NCI-H2107 treated with DMSO at 0.1 percent for 48 hours (cell line): ENCODE measurements around the gene NT5C2.
"Not testable (repeated sequence)": the region's sequence is repeated elsewhere in the genome, so short reads cannot be mapped to it uniquely, and the experiment has no call there.

Experiments used
- DNase-seq: peaks from one replicate; lab custom pipeline; 2025; ENCODE audit not compliant: unreplicated experiment; lab: John Stamatoyannopoulos, UW

Gene NT5C2

DNA sequence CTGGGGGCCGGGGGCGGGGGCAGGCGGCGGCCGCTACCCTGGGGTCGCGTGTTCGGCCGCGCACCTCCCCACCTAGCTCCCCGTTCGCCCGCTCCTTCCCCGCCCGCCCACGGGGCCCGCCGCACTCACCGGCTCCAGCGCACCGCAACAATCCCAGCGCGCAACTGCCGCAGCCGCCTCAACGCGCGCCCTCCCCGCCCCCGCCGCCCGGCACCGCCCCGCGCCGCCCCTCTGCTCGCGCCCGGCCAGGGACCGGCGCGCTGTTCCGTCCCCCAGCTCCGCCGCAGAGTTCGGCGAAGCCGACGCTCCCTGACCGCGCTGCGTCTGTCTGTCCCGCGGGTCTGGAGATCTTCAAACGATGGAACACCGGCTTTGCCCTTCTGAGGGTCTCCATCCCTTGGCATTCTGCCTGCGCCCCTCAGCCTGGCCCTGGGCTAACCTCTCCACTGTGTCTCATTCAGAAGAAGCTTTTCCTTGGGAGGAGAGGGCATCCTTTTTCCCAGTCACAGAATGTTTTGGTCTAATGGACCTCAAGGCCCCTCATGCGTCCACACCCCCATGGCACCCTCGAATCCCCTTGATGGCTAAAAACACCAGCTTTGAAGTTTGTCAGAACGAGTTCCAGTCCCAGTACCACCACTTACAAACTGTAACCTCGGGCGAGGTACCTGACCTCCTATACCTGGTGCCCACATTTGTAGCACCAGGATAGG lies at the start of gene NT5C2:
NT5C2 (minus strand) TSS at position 166 of the 713 bp plus-strand sequence. CDS start 18,314 bp downstream, outside the sequence.
- DNase-seq = no peak

DNA sequence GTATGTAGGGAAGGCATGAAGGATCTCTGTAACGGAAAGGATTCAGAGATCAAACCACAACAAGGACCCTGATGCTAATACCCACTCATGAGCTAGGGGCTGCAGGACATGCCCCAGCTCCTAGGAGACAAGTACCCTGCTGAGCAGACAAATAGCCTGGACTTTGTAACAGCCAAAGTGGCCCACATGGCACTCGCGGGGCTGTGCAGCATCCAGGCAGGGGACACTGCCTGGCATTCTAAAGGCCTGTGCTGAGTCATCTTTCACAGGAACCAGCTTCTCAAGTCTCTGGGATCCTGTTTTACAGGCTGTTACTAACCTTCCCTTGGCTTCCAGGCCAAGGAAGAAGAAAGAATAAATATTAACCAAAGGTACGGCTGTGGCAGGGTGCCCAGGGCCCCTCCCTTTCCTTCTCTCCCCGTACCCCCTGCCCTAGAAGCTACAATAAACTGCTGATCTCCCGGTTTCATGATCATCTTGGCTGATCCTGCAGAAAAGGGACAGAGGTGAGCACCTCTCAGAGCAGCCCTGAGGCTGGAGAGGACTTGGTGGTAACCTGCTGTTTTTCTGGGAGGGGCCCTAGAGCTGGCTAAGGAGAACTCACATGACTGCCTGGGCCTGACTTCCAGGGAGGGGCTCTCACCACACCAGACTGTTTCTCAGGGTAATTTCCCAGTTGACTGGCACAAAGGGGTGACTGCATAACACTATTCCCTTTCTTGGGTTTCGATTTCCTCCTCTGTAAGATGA lies 48.4 kb upstream of the NT5C2 start:
- DNase-seq = no peak

DNA sequence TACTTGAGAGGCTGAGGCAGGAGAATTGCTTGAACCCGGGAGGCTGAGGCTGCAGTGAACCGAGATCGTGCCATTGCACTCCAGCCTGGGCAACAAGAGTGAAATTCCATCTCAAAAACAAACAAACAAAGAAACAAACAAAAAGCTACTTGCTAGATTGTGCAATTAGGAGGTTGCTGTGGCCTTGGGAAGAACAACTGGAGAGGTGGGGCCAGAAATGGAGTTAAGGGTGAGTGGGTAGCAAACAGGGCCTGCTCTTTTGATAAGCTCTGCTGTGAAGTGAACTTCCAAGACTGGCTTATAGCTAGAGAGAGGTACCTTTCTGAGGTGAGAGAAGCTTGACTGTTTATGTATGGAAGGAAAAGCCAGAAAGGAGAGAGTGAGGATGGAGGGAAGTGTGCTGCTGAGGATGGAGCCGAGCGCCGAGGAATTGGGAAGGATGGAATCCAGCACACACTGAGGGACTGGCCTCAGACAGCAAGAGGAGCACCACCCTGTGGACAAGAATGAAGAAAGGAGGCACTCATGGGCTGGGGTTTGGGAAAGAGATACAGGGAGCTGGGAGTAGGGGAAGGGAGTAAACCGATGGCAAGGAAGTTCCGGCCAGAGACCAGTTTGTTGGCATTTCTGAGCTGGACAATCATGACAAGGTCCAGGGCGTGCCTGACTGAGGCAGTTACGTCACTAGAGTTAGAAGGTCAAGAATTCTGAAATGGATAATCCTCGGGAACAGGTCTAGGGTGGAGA lies 45.6 kb upstream of the NT5C2 start:
- DNase-seq = no peak

DNA sequence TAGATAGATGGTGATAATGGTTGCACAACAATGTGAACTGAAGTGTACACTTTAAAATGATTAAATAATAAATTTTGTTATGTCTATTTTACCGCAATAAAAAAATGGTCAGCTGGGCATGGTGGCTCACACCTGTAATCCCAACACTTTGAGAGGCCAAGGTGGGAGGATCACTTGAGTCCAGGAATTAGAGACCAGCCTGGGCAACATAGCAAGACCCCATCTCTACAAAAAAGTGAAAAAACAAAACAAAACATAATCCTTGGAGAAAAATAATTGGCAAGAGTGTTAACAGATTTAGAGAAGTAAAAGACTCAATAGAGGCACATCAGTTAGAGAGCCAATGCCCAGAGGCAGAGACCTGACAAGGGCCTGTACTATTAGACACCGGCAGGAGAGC lies 42.7 kb upstream of the NT5C2 start:
- DNase-seq = no peak

DNA sequence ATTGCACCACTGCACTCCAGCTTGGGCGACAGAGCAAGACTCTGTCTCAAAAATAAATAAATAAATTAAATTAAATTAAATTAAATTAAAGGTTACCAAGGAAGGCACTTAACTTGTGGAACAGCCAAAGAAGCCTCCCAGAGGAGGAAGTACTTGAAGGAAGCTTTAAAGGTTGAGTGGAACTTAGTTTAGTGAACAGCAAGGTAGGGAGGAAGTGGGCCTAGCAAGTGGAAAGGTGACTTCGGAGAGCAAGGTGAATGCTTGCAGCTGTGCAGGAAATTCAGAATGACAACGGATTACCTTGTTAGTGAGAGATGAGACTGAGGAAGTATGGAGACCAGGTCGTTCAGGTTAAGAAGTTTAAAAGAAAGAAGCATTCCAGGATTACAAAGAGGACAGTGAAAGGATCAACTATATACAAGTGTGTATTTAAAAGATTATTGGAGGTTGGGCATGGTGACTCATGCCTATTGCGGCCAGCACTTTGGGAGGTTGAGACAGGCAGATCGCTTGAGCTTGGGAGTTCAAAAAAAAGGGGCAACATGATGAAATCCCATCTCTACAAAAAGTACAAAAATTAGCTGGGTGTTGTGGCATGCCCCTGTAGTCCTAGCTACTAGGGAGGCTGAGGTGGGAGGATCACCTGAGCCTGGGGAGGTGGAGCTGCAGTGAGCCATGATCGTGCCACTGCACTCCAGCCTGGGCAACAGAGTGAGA lies 39.9 kb upstream of the NT5C2 start:
- DNase-seq = no peak

DNA sequence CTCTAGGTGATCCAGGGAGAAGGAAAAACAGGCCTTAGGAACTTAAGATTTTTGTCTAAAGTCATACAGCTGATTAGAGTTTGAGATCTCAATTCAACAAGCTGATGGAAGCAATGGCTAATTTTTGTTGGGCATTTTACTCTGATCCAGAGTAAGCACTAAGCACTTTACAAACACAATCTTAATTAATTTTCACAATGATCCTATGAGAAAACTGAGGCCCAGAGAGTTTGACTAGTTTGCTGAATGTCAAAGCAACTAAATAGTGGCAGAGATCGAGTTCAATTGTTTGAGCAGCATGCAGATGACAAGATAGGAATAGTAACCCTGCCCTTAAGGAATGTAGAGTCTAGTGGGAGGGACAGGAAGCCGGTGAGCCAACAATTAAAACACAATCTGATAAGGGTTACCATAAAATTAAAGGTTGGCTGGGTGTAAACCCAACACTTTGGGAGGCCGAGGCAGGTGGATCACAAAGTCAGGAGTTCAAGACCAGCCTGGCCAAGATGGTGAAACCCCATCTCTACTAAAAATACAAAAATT lies 39.1 kb upstream of the NT5C2 start:
- DNase-seq = no peak

DNA sequence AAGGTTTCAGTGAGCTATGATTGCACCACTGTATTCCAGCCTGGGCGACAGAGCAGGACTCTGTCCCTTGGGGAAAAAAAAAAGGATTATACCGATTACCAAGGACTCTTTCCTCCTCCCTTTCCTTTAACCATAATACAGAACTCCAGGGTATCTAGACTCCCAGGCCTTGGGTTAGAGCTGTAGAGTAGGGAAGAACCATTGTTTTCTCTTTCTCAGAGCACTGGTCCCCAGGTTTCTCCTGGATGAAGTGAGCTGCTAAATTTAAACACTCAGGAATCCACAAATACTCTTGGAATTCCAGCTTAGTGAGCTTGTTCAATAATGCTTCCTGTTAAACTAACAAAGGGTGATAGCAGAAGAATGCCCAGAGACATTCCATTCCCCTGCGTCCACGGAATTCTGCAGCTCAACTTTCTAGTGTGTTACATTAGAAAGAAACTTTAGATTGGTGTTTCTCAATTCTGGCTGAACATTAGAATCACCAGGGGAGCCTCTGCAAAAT lies 38.0 kb upstream of the NT5C2 start:
- no peak for DNase-seq

DNA sequence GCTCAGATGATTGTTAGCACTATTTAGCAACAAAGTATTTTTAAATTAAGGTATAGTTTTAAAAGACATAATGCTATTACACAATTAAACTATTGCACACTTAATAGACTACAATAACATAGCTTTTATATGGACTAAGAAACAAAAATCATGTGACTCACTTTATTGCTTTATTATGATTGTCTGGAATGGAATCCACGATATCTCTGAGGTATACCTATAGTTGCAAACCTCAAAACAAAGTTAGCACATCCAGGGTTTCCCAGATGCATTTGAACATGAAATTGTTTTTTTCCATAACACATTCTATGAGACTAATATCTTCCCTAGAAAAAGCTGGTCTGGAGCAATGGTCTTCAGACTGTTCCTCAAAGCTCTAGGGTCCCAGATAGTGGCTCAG lies 34.3 kb upstream of the NT5C2 start:
- no peak for DNase-seq

DNA sequence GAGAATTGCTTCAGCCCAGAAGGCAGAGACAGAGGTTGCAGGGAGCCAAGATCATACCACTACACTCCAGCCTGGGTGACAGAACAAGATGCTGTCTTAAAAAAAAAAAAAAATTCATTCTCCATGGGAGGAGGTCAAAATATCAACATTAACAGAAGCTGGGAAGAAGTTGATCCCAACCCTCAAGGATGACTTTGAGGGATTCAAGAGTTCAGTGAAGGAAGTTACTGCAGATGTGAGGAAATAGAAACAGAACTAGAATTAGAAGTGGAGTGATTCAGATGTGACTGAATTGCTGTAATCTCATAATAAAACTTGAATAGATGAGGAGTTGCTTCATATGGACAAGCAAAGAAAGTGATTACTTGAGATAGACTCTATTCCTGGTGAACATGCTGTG lies 32.9 kb upstream of the NT5C2 start:
- no peak for DNase-seq

DNA sequence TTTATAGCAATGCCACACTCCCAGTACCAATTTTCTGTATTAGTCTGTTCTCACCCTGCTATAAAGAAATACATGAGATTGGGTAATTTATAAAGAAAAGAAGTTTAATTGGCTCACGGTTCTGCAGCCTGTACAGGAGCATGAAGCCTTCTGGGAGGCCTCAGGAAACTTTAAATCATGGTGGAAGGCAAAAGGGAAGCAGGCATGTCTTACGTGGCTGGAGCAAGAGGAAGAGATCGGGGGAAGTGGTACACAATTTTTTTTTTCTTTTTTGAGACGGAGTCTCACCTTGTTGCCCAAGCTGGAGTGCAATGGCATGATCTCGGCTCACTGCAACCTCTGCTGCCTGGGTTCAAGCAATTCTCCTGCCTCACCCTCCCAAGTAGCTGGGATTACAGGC lies 31.6 kb upstream of the NT5C2 start:
- not testable (repeated sequence) for DNase-seq

DNA sequence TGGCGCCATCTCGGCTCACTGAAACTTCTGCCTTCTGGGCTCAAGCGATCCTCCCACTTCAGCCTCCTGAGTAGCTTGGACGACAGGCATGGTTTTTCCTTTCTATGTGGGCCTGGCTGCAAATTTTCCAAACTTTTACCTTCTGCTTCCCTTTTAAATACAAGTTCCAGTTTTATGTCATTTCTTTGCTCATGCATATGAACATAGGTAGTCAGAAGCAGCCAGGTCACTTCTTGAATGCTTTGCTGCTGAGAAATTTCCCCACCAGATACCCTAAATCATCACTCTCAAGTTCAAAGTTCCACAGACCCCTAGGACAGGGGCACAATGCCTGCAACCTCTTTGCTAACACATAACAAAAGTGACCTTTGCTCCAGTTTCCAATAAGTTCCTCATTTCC lies 31.1 kb upstream of the NT5C2 start:
- DNase-seq = no peak

DNA sequence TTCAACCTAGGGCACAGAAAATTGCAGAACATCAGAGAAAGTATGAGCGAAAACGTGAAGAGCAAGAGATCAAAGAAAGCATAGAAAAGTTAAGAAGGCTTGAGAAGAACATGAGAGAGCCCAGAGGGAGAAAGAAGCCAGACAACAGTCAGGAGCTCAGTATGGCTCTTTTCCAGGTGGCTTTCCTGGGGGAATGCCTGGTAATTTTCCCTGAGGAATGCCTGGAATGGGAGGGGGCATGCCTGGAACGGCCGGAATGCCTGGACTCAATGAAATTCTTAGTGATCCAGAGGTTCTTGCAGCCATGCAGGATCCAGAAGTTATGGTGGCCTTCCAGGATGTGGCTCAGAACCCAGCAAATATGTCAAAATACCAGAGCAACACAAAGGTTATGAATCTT lies 23.3 kb upstream of the NT5C2 start:
- DNase-seq = not testable (repeated sequence)

DNA sequence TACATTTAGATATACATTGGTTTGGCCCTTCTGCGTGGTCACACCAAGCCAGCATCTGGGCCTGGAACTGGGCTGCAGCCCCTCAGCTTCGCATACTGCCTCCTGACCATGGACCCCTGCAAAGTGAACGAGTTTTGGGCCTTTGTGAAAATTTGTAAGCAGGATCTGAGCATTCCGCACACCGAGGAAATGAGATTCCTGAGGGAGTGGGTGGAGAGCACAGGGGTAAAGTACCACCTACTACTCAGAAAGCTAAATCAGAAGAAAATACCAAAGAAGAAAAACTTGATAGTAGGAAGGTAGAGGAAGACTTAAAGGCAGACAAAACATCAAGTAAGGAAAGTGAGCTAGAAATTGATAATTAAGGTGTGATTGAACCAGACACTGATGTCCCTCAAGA lies 22.5 kb upstream of the NT5C2 start:
- DNase-seq = no peak

DNA sequence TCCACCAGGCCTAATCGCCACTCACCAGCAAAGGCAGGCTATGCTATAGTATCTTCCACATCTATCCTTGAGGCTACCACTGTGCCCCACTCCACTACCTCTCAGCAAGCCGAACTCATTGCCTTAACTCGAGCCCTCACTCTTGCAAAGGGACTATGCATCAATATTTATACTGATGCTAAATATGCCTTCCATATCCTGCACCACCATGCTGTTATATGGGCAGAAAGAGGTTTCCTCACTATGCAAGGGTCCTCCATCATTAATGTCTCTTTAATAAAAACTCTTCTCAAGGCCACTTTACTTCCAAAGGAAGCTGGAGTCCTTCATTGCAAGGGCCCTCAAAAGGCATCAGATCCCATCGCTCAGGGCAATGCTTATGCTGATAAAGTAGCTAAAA lies 17.2 kb upstream of the NT5C2 start:
- not testable (repeated sequence) for DNase-seq

DNA sequence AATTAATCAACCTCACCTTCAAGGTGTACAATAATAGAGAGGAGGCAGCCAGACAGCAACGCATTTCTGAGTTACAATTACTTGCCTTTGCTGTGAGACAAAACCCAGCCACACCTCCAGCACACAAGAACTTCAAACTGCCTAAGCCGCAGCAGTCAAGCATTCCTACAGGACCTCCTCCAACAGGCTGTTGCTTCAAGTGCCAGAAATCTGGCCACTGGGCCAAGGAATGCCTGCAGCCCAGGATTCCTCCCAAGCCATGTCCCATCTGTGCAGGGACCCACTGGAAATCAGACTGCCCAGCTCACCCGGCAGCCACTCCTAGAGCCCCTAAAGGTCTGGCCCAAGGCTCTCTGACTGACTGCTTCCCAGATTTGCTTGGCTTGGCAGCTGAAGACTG lies 14.6 kb upstream of the NT5C2 start:
- not testable (repeated sequence) for DNase-seq

DNA sequence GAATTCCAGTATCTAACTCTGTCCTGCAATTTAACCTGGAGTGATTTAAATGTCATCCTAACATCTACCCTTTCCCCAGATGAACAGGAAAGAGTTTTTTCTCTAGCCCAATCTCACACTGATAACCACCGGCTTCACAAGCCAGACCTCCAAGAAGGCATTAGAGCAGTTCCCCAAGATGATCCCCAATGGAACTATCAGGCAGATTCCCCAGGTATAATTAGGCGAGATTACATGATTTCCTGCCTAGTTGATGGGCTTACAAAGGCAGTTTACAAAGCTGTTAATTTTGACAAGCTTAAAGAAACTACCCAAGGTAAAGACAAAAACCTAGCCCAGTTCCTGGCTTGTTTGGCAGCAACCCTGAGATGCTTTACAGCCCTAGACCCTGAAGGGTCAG lies 14.1 kb upstream of the NT5C2 start:
- DNase-seq = no peak

DNA sequence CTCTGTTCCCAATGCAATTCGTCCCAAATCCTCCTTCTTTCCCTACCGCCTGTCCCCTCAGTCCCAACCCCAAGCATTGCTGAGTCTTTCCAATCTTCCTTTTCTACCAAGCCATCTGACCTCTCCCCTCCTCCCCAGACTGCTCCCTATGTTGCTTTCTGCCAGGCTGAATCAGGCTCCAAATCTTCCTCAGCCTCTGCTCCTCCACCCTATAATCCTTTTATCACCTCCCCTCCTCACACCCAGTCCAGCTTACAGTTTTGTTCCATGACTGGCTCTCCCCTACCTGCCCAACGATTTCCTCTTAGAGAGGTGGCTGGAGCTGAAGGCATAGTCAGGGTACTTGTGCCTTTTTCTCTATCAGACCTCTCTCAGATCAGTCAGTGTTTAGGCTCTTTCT lies 13.6 kb upstream of the NT5C2 start:
- DNase-seq = not testable (repeated sequence)

DNA sequence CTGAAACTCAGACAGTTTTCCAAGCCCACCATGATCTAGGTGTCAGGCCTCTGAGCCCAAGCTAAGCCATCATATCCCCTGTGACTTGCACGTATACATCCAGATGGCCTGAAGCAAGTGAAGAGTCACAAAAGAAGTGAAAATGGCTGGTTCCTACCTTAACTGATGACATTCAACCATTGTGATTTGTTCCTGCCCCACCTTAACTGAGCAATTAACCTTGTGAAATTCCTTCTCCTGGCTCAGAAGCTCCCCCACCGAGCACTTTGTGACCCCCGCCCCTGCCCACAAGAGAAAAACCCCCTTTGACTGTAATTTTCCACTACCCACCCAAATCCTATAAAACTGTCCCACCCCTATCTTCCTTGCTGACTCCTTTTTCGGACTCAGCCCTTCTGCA lies 12.3 kb upstream of the NT5C2 start:
- not testable (repeated sequence) for DNase-seq

DNA sequence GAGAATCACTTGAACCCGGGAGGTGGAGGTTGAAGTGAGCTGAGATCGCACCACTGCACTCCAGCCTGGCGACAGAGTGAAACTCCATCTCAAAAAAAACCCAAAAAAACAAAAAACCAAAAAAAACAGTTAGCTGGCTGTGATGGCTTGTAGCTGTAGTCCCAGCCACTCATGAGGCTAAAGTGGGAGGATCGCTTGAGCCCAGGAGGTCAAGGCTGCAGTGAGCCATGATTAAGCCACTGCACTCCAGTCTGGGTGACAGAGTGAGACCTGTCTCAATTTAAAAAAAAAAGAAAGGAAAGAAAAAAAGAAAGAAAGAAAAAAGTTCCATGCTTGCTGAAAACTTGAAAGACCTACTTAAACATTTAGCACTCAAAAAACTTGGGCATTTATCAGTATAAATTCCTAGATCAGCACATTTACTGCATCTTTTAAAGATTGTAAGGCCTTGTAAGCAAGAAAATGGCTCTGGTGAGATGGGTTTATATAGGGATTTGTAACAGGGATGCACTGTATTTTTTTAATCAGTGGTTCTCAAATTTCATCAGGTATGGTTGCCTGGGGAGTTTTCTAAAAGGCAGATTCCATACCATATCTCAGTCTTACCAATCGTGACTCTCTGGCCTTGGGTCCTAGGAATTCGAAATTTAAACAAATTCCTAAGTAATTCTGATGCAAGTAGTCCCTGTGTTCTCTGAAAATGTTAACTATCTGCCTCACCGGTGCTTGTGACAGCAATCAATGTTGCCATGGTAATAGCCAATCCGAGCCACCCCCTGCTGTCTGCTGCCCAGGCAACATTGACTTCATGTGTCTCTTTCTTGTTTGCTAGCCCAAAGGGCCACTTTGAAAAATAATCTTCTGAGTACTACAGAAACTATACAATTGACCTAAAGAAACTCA lies 11.5 kb upstream of the NT5C2 start:
- no peak for DNase-seq

DNA sequence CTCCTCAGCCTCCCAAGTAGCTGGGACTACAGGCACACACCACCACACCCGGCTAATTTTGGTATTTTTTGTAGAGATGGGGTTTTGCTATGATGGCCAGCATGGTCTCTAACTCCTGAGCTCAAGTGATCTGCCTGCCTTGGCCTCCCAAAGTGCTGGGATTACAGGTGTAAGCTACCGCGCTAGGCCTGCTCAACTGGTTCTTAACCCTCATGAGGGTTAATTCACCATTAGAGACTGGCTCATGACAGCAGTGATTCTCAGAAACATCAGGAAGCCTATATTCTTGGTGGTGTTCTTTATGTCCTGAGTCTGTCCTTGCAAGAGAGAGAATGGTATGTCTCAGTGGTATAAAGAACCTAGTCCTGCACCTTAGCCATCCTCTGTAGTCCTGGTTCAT lies 10.4 kb upstream of the NT5C2 start:
- DNase-seq = no peak
